GM23248 (cell line): ENCODE measurements around the gene ACD. TPM values are rescaled to one million over a fixed set of nuclear protein-coding genes. Genes with fewer than 3 reads are reported as not detected.

Experiments
- DNase-seq: peaks from one replicate; pipeline ENCODE4 v3.0.0-alpha.2; 2015
- H2AFZ ChIP-seq: fragments of 200-600 bp; sonication (generic); 2 replicates; pipeline ENCODE4 v1.6.1; 2016; ENCODE audit warnings: antibody characterized with exemption
- H3F3A ChIP-seq: fragments of 200-600 bp; sonication (generic); 2 replicates; pipeline ENCODE4 v1.6.1; 2016; ENCODE audit warnings: mild to moderate bottlenecking, antibody characterized with exemption, mixed run types; ENCODE audit not compliant: insufficient read depth
- H3K27ac ChIP-seq: fragments of 200-600 bp; sonication (generic); 2 replicates; pipeline ENCODE4 v1.5.1; 2016; ENCODE audit warnings: mild to moderate bottlenecking
- H3K27me3 ChIP-seq: fragments of 200-600 bp; sonication (generic); replicated peaks from 2 replicates; pipeline ENCODE4 v1.6.1; 2016; ENCODE audit warnings: mild to moderate bottlenecking; ENCODE audit not compliant: insufficient read depth
- H3K36me3 ChIP-seq: fragments of 200-600 bp; sonication (generic); 2 replicates; pipeline ENCODE4 v1.6.1; 2016; ENCODE audit warnings: low read depth, mild to moderate bottlenecking
- H3K4me1 ChIP-seq: fragments of 200-600 bp; sonication (generic); 2 replicates; pipeline ENCODE4 v1.6.1; 2016; ENCODE audit warnings: mild to moderate bottlenecking; ENCODE audit not compliant: insufficient read depth
- H3K4me2 ChIP-seq: fragments of 200-600 bp; sonication (generic); one replicate; pipeline ENCODE4 v1.6.1; 2016; ENCODE audit warnings: mild to moderate bottlenecking; ENCODE audit not compliant: unreplicated experiment
- H3K4me3 ChIP-seq: fragments of 200-600 bp; sonication (generic); 2 replicates; pipeline ENCODE4 v1.5.1; 2016; ENCODE audit warnings: mild to moderate bottlenecking
- H3K79me2 ChIP-seq: fragments of 200-600 bp; sonication (generic); 2 replicates; pipeline ENCODE4 v1.6.1; 2016; ENCODE audit warnings: mild to moderate bottlenecking; ENCODE audit not compliant: insufficient read depth
- H3K9ac ChIP-seq: fragments of 200-600 bp; sonication (generic); 2 replicates; pipeline ENCODE4 v1.6.1; 2016; ENCODE audit warnings: mild to moderate bottlenecking
- H3K9me2 ChIP-seq: fragments of 200-600 bp; sonication (generic); 2 replicates; pipeline ENCODE4 v1.6.1; 2016; ENCODE audit warnings: mixed run types, mild to moderate bottlenecking, moderate library complexity; ENCODE audit not compliant: insufficient read depth
- H3K9me3 ChIP-seq: fragments of 200-600 bp; sonication (generic); one replicate; pipeline ENCODE4 v1.6.1; 2017; ENCODE audit warnings: low read depth
- H4K20me1 ChIP-seq: fragments of 200-600 bp; sonication (generic); 2 replicates; pipeline ENCODE4 v1.6.0; 2016; ENCODE audit not compliant: insufficient read depth
- EZH2 ChIP-seq: fragments of 200-600 bp; sonication (generic); IDR thresholded peaks from 2 replicates; pipeline ENCODE4 v1.6.1; 2018; ENCODE audit warnings: antibody characterized with exemption, mild to moderate bottlenecking; ENCODE audit not compliant: insufficient read depth, poor library complexity, severe bottlenecking
- EZH2phosphoT487 ChIP-seq: fragments of 200-600 bp; sonication (generic); IDR thresholded peaks from 2 replicates; pipeline ENCODE4 v1.6.1; 2018; ENCODE audit warnings: antibody characterized with exemption, moderate library complexity, mild to moderate bottlenecking, low read depth; ENCODE audit not compliant: insufficient read depth
- WGBS, 2 experiments: methylation state at CpG; one replicate each; pipeline ENCODE4 v1.1.6; 2015 to 2017; ENCODE audit warnings: low lambda C conversion rate in 2 of 2, low coverage in 1 of 2; ENCODE audit errors: missing lambda C conversion rate in 2 of 2; 5-methylcytosine and 5-hydroxymethylcytosine counted together
- in situ Hi-C: fragments of 300-500 bp; cut with MboI; formaldehyde crosslinking; loops from 2 replicates; pipeline ENCODE4 v1.15.0; 2020
- polyA plus RNA-seq: library from polyadenylated mRNA; unstranded; fragments of >200 nt; fragmentation: Nextera tagmentation; extraction: Ambion mirVana; gene quantifications from 2 replicates; pipeline ENCODE4 v1.2.1, GENCODE V29; 2016
- total RNA-seq: library from RNA; depleted of rRNA; stranded (reverse); fragments of >200 nt; shearing (Covaris generic); gene quantifications from 2 replicates; pipeline ENCODE4 v1.2.3, GENCODE V29; 2014

The ACD gene
- total and polyA plus RNA-seq, 2 experiments from 2014 or later = 24.0 to 25.8 TPM

DNA sequence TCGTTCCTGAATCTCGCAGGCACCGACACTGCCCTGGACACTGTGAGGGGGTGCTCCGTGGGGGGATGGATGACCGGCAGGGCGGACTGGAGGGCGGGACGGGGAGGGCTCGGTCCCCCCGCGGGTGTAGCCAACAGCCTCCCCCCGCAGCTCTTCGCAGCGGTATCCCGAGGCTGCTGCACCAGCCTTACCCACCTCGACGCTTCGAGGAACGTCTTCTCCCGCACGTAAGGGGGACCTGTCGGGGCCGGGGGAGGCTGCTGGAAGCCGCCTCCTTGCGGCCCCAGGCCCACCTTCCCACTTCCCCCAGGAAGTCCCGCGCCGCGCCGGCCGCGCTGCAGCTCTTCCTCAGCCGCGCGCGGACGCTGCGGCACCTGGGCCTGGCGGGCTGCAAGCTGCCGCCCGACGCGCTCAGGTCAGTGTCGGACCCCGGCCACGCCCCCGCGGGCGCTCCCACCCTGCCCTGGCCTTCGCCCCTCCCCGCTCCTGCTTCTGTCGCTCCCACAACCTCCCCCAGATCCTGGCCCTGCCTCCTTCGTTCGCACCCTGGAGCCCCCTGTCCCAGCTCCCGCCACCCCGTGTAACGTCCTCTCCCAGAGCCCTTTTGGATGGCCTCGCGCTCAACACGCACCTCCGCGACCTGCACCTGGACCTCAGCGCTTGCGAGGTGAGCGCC is 11.8 kb downstream of the ACD start:
- no peaks in the 10 kb centered on the region for H3K9me2 ChIP-seq
- no peaks in the 10 kb centered on the region for H3F3A ChIP-seq
- WGBS, 2 experiments = 11 to 18% methylated on average over 21 to 60 of the region's 65 CpGs
- in situ Hi-C loops = no loop called here
- H3K9ac ChIP-seq = no peak overlapping the region
- H3K9me3 ChIP-seq = no peaks in the 10 kb centered on the region
- DNase-seq = no peak
- H3K4me2 ChIP-seq = no peak overlapping the region
- peaks cover 46% of the 10 kb centered on the region for H3K27me3 ChIP-seq
- H4K20me1 ChIP-seq = no peaks in the 10 kb centered on the region
- no peak overlapping the region for H3K4me3 ChIP-seq
- no peak overlapping the region for H3K27ac ChIP-seq
- H3K79me2 ChIP-seq = no peaks in the 10 kb centered on the region
- H2AFZ ChIP-seq = no peak overlapping the region
- no peaks in the 10 kb centered on the region for H3K4me1 ChIP-seq
- TF ChIP-seq EZH2phosphoT487 (0 out of 2 replicates have a peak, but pooled peaks have one; percentile 26), EZH2 (no peak)
- no peaks in the 10 kb centered on the region for H3K36me3 ChIP-seq

DNA sequence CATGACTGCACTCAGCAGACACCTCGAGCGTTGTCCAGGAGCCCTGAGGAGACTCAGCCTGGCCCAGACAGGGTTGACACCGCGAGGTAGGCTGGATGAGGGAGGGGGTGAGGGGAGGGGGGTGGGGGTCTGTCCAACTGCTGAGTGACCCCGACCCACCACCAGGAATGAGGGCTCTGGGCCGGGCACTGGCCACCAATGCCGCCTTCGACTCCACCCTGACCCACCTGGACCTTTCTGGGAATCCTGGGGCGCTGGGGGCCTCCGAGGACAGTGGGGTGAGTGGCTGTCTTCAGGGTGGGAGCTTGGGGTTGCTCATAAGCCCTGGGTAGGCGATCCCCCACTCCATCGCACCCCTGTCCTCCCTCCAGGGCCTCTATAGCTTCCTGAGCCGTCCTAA is 12.4 kb downstream of the ACD start:
- Histone ChIP-seq H3K9ac (no peak overlapping the region), H4K20me1 (no peaks in the 10 kb centered on the region), H3K36me3 (no peaks in the 10 kb centered on the region), H2AFZ (no peak overlapping the region), H3K79me2 (no peaks in the 10 kb centered on the region), H3K27me3 (peaks cover 46% of the 10 kb centered on the region), H3K9me2 (no peaks in the 10 kb centered on the region), H3K27ac (no peak overlapping the region), H3K9me3 (no peaks in the 10 kb centered on the region), H3F3A (no peaks in the 10 kb centered on the region), H3K4me2 (no peak overlapping the region), H3K4me1 (no peaks in the 10 kb centered on the region), H3K4me3 (no peak overlapping the region)
- 74% methylated on average over 10 to 13 of the region's 13 CpGs for WGBS, 2 experiments
- TF ChIP-seq EZH2 (no peak), EZH2phosphoT487 (no peak)
- no peak for DNase-seq
- in situ Hi-C loops = no loop called here

DNA sequence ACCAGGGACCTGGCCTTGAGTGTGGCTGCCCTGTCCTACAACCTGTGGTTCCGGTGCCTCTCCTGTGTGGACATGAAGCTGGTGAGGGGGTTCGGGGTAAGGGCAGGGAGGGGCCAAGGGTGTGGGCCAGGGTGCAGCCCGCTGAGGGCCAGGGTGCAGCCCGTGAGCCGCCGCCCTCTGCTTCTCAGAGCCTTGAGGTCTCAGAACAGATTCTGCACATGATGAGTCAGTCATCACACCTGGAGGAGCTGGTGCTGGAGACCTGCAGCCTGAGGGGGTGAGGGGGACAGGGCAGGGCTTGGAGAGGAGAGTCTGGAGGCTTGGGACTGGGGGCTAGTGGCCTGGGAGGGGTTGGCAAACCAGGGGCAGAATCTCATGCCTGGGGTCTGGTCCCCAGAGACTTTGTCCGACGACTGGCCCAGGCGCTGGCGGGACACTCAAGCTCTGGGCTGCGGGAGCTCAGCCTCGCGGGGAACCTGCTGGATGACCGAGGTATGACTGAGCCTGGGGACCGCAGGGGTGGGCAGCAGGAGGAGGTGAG is 12.9 kb downstream of the ACD start:
- WGBS, 2 experiments = 63 to 67% methylated on average over 10 to 15 of the region's 15 CpGs
- Histone ChIP-seq H2AFZ (no peak overlapping the region), H3K4me3 (no peak overlapping the region), H3F3A (no peaks in the 10 kb centered on the region), H3K27ac (no peak overlapping the region), H3K4me2 (no peak overlapping the region), H3K27me3 (peaks cover 42% of the 10 kb centered on the region), H3K4me1 (0 out of 2 replicates have a peak, but pooled peaks cover 3% of the 10 kb centered on the region), H3K79me2 (no peaks in the 10 kb centered on the region), H3K9me3 (no peaks in the 10 kb centered on the region), H3K36me3 (no peaks in the 10 kb centered on the region), H4K20me1 (no peaks in the 10 kb centered on the region), H3K9me2 (no peaks in the 10 kb centered on the region), H3K9ac (no peak overlapping the region)
- in situ Hi-C loops = no loop called here
- DNase-seq = no peak
- TF ChIP-seq EZH2phosphoT487 (no peak), EZH2 (no peak)

DNA sequence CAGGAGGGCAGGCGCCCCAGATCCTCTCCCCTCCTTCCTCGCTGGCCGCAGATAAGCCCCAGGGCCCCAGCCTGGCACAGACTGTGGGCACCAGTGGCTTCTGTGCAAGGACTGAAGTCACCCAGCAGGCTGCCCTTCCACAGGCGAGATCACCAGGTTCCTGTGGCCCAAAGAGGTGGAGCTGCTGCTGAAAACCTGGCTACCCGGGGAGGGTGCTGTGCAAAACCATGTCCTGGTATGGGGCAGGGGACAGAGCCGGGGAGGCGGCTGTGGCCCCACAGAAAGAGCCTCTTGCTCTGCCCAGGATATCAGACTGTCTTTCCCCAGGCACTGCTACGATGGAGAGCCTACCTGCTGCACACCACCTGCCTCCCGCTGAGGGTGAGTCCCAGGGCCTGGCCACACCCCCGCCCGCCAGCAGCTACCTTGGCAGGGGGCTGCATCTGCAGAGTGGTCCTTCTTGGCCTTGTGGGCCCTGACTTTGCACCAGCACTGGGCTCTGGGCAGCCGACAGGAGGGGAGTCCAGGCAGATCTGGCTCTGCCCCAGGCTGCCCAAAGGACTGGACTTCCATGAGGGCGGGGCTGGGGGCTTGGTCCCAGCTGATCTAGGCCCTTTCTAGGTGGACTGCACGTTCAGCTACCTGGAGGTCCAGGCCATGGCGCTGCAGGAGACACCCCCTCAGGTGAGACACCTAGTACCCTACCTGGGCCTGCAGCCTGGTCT is 14.5 kb downstream of the ACD start:
- Histone ChIP-seq H2AFZ (no peak overlapping the region), H3K4me1 (0 out of 2 replicates have a peak, but pooled peaks cover 6% of the 10 kb centered on the region), H3K36me3 (no peaks in the 10 kb centered on the region), H3K79me2 (no peaks in the 10 kb centered on the region), H3F3A (peaks cover 8% of the 10 kb centered on the region; the same call in 1 of the 2 replicates), H4K20me1 (no peaks in the 10 kb centered on the region), H3K9me3 (no peaks in the 10 kb centered on the region), H3K27ac (no peak overlapping the region), H3K27me3 (peaks cover 30% of the 10 kb centered on the region), H3K4me2 (no peak overlapping the region), H3K9me2 (no peaks in the 10 kb centered on the region), H3K4me3 (no peak overlapping the region), H3K9ac (no peak overlapping the region)
- in situ Hi-C loops = no loop called here
- WGBS, 2 experiments = 80 to 82% methylated on average over 13 to 15 of the region's 15 CpGs
- no peak for DNase-seq
- TF ChIP-seq EZH2phosphoT487 (no peak), EZH2 (no peak)
